MCF 10A (cell line): Measurements from ENCODE around the gene CTNNA2. TPM values are rescaled to one million over a fixed set of nuclear protein-coding genes. Genes with fewer than 3 reads are reported as not detected.

Experiments used
- BruUV-seq: library from RNA; stranded (reverse); fragments of 400-500 nt; replicated peaks from 2 replicates; lab custom pipeline; 2021; lab: Mats Ljungman, UMichigan
- CTCF ChIA-PET: fragments of 300-600 bp; sonication (Branson Sonifier 250); formaldehyde crosslinking; extraction: SDS; loops from one replicate; lab custom pipeline; 2021; ENCODE audit warnings: antibody characterized with exemption, inconsistent platforms; lab: Yijun Ruan, JAX
- POLR2A ChIA-PET: fragments of 300-600, 350-650 bp; sonication (Branson Sonifier 250); formaldehyde crosslinking; extraction: SDS; loops from one replicate; lab custom pipeline; 2020; ENCODE audit warnings: antibody characterized with exemption, inconsistent platforms; lab: Yijun Ruan, JAX
- DNase-seq: peaks from one replicate; pipeline ENCODE4 v3.0.0-alpha.2; 2018; ENCODE audit not compliant: unreplicated experiment
- H3K27ac Mint-ChIP-seq: one replicate; pipeline ENCODE4 v1.8.0; 2022; ENCODE audit warnings: mild to moderate bottlenecking, low read depth, mixed read lengths; ENCODE audit not compliant: unreplicated experiment
- H3K27me3 Mint-ChIP-seq: one replicate; pipeline ENCODE4 v1.8.0; 2022; ENCODE audit warnings: mixed read lengths; ENCODE audit not compliant: insufficient read depth, unreplicated experiment
- H3K36me3 Mint-ChIP-seq: one replicate; pipeline ENCODE4 v1.8.0; 2022; ENCODE audit warnings: mild to moderate bottlenecking, moderate library complexity, mixed read lengths; ENCODE audit not compliant: insufficient read depth, unreplicated experiment
- H3K4me1 Mint-ChIP-seq: one replicate; pipeline ENCODE4 v1.8.0; 2022; ENCODE audit warnings: mixed read lengths; ENCODE audit not compliant: insufficient read depth, unreplicated experiment
- H3K4me3 Mint-ChIP-seq: one replicate; pipeline ENCODE4 v1.8.0; 2022; ENCODE audit warnings: mild to moderate bottlenecking, moderate library complexity, mixed read lengths; ENCODE audit not compliant: unreplicated experiment
- H3K9me3 Mint-ChIP-seq: one replicate; pipeline ENCODE4 v1.8.0; 2022; ENCODE audit warnings: mixed read lengths; ENCODE audit not compliant: unreplicated experiment
- intact Hi-C: fragments of 100-400 bp; cut with micrococcal nuclease; formaldehyde crosslinking; loops from 2 replicates; pipeline ENCODE4 v1.14.1; 2022
- total RNA-seq: library from RNA; stranded (reverse); gene quantifications from 2 replicates; pipeline ENCODE4 v1.2.3, GENCODE V29; 2022
- TF ChIP-seq, protein P1 (sequence below): fragments of 200-600 bp; IDR thresholded peaks from one replicate; pipeline ENCODE4 v1.8.0; 2022; ENCODE audit warnings: antibody characterized with exemption, mild to moderate bottlenecking; ENCODE audit not compliant: unreplicated experiment

CTNNA2 gene
- total RNA-seq, 1 experiment from 2014 or later = not detected

DNA sequence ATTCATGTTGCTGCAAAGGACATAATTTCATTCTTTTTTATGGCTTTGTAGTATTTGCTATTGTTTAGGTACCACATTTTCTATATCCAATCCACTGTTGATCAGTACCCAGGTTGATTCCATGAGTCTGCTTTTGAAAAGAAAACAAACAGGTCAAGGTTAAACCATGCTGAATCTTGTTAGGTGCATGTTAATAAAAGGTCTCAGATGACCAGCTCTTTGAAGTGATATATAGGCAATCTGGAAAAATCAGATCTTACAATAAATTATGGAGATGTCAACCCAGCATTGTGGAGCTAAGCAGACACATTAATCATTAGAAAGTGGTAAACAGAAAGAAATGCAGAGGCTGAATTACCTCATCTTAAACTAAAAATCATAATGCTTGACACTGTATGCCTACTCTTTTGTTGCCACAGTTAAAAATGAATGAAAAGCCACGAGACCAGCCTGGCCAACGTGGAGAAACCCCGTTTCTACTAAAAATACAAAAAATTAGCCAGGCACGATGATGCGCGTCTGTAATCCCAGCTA lies 246.0 kb downstream of the CTNNA2 start:
- no peak for DNase-seq
- ChIA-PET POLR2A (no interaction called here), CTCF (interaction anchor here (0.6 to 1.1 kb wide), 2 partner anchors 26 to 393 kb away, joined by 3 read pairs; no protein-coding TSS in a partner anchor)
- Mint-ChIP-seq H3K9me3 (no peaks in the 10 kb centered on the region), H3K4me1 (no peaks in the 10 kb centered on the region), H3K27ac (no peak overlapping the region), H3K27me3 (no peaks in the 10 kb centered on the region), H3K4me3 (no peak overlapping the region), H3K36me3 (no peaks in the 10 kb centered on the region)
- no TSS peak for BruUV-seq
- intact Hi-C loops = no loop called here
- TF ChIP-seq, protein P1, sequence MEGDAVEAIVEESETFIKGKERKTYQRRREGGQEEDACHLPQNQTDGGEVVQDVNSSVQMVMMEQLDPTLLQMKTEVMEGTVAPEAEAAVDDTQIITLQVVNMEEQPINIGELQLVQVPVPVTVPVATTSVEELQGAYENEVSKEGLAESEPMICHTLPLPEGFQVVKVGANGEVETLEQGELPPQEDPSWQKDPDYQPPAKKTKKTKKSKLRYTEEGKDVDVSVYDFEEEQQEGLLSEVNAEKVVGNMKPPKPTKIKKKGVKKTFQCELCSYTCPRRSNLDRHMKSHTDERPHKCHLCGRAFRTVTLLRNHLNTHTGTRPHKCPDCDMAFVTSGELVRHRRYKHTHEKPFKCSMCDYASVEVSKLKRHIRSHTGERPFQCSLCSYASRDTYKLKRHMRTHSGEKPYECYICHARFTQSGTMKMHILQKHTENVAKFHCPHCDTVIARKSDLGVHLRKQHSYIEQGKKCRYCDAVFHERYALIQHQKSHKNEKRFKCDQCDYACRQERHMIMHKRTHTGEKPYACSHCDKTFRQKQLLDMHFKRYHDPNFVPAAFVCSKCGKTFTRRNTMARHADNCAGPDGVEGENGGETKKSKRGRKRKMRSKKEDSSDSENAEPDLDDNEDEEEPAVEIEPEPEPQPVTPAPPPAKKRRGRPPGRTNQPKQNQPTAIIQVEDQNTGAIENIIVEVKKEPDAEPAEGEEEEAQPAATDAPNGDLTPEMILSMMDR = no peak

DNA sequence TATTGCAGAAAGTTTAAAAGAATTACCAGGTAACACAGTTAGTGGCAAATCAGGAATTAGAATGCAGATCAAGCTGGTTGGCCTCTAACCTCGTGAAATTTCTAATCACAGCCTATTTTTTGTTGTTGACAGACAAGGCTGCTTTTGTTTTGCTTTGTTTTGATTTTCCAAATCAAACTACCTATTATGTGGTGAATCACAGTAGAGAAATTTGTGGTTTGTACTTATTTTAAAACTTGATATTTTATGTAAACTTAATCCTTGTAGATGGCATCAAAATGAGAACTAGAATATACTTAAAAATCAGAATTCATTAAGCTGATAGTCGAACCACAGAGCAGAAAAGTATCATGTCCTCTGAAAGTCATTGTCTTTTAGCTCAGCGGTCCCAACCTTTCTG lies 258.1 kb downstream of the CTNNA2 start:
- no peak overlapping the region for H3K27ac Mint-ChIP-seq
- no peaks in the 10 kb centered on the region for H3K27me3 Mint-ChIP-seq
- no TSS peak for BruUV-seq
- intact Hi-C loops = no loop called here
- POLR2A ChIA-PET = no interaction called here
- TF ChIP-seq, protein P1 = no peak
- no peak overlapping the region for H3K4me3 Mint-ChIP-seq
- no peak for DNase-seq
- CTCF ChIA-PET = no interaction called here
- H3K4me1 Mint-ChIP-seq = no peaks in the 10 kb centered on the region
- no peaks in the 10 kb centered on the region for H3K36me3 Mint-ChIP-seq
- no peaks in the 10 kb centered on the region for H3K9me3 Mint-ChIP-seq

DNA sequence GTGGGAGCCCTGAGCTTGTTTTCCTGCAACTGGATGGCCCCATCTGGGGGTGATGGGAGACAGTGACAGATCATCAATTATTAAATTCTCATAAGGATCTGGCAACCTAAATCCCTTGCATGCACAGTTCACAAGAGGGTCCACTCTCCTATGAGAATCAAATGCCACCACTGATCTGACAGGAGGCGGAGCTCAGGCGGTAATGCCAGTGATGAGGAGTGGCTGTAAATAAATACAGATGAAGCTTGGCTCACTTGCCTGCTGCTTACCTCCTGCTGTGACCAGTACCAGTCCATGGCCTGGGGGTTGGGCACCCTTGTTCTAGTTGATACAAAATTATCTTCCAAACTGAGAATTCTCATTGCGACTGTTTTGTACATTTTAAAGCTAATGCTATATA lies 258.6 kb downstream of the CTNNA2 start:
- TF ChIP-seq, protein P1 = no peak
- H3K4me1 Mint-ChIP-seq = no peaks in the 10 kb centered on the region
- no peaks in the 10 kb centered on the region for H3K9me3 Mint-ChIP-seq
- no peak overlapping the region for H3K27ac Mint-ChIP-seq
- intact Hi-C loops = no loop called here
- H3K27me3 Mint-ChIP-seq = no peaks in the 10 kb centered on the region
- no peaks in the 10 kb centered on the region for H3K36me3 Mint-ChIP-seq
- BruUV-seq = no TSS peak
- no peak overlapping the region for H3K4me3 Mint-ChIP-seq
- ChIA-PET CTCF (interaction anchor here (0.6 kb wide), 1 partner anchor 73 kb away, joined by 3 read pairs; no protein-coding TSS in a partner anchor), POLR2A (no interaction called here)
- no peak for DNase-seq

DNA sequence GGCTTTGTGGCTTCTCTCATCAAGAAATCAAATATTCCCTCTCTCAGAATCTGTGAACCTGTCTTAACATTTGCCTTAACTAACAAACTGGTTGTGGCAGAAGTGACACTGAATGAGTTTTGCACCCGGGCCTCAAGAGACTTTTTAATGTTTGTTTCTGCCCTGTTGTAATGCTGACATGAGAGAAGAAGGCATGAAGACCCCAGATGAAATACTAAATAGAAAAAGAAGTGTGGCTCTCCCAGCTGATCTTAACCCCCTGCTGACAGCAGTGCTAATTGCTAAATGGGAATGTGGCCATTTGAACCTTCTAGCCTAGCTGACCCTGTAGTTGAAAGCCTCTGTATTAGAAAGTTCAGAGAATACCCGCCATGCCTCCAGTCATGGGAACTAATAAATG lies 261.2 kb downstream of the CTNNA2 start:
- no peaks in the 10 kb centered on the region for H3K36me3 Mint-ChIP-seq
- ChIA-PET POLR2A (no interaction called here), CTCF (no interaction called here)
- no peaks in the 10 kb centered on the region for H3K4me1 Mint-ChIP-seq
- H3K9me3 Mint-ChIP-seq = no peaks in the 10 kb centered on the region
- DNase-seq = no peak
- no TSS peak for BruUV-seq
- H3K27ac Mint-ChIP-seq = no peak overlapping the region
- no peaks in the 10 kb centered on the region for H3K27me3 Mint-ChIP-seq
- TF ChIP-seq, protein P1 = no peak
- no peak overlapping the region for H3K4me3 Mint-ChIP-seq
- intact Hi-C loops = no loop called here
